ENCODE data around the gene RPL37A.

RPL37A gene

GRCh38 chr2:216498379-216499352 lies at the start of gene RPL37A:
TSS of gene RPL37A (plus strand) at chr2:216498844. CDS start at chr2:216498875, 31 bp downstream.
- H3K9me3 ChIP-seq (ENCODE audit: control insufficient read depth, insufficient read depth, low read depth, low read length), result no peaks in the 10 kb centered on the region
- CTCF ChIA-PET, result interaction anchor here (0.6 to 1.5 kb wide), 5 partner anchors 20 to 495 kb away, joined by 3 to 4 read pairs (median 3); no protein-coding TSS in a partner anchor
- H3K4me1 ChIP-seq (ENCODE audit: control insufficient read depth, insufficient read depth, low read length), result peaks cover 8% of the 10 kb centered on the region; the same call in 1 of the 2 replicates
- peak within 1 kb of the TSS; percentile 95 for H3K4me3 ChIP-seq (ENCODE audit: low read depth, low read length)
- H3K36me3 ChIP-seq (ENCODE audit: control insufficient read depth in 2 of 2, insufficient read depth in 1 of 2, low read length in 2 of 2), result peaks cover 37 to 47% of the 10 kb centered on the region in 2 experiments
- H3K27ac ChIP-seq (ENCODE audit: extremely low read depth, low read depth, low read length), result peak within 1 kb of the TSS; percentile 98
- POLR2A ChIA-PET, result interaction anchor here (0.6 to 1.9 kb wide), 28 partner anchors 8 to 449 kb away, joined by 3 to 12 read pairs (median 4); partner anchors contain the start of genes SMARCAL1 and XRCC5
- TF ChIP-seq ZNF623 (tag by site-specific recombination; IDR thresholded peaks at IDR 0.05) (no peak), ZNF76 (tag by site-specific recombination; IDR thresholded peaks at IDR 0.05; ENCODE audit: borderline replicate concordance, low read depth) (peak; percentile 33; the same call in 1 of the 2 replicates), YY2 (tag by site-specific recombination; IDR thresholded peaks at IDR 0.05) (peak; percentile 40; the same call in 1 of the 2 replicates), ZNF548 (tag by site-specific recombination; IDR thresholded peaks at IDR 0.05) (no peak), ZNF555 (tag by site-specific recombination; conservative IDR thresholded peaks at IDR 0.05) (no peak), ZNF791 (tag by site-specific recombination; IDR thresholded peaks at IDR 0.05) (no peak), ZNF280D (tag by site-specific recombination; IDR thresholded peaks at IDR 0.05) (no peak), SP2 (tag by site-specific recombination; IDR thresholded peaks at IDR 0.05) (peak; percentile 64), ZIC2 (tag by site-specific recombination; IDR thresholded peaks at IDR 0.05) (no peak), ZNF692 (tag by site-specific recombination; IDR thresholded peaks at IDR 0.05) (peak; percentile 70; the same call in 1 of the 2 replicates), SCRT1 (tag by site-specific recombination; IDR thresholded peaks at IDR 0.05; ENCODE audit: borderline replicate concordance) (no peak), ZNF596 (tag by site-specific recombination; IDR thresholded peaks at IDR 0.05) (no peak), ZNF768 (tag by site-specific recombination; IDR thresholded peaks at IDR 0.05) (no peak), ZNF654 (tag by site-specific recombination; IDR thresholded peaks at IDR 0.05; ENCODE audit: low read depth) (no peak), WT1 (tag by site-specific recombination; IDR thresholded peaks at IDR 0.05) (peak; percentile 20; the same call in 1 of the 2 replicates), ZNF274 (IDR thresholded peaks at IDR 0.05; ENCODE audit: low read length) (no peak), ZNF274 (tag by site-specific recombination; IDR thresholded peaks at IDR 0.05; ENCODE audit: borderline replicate concordance) (no peak), ZNF658 (tag by site-specific recombination; IDR thresholded peaks at IDR 0.05) (no peak), ZNF202 (tag by site-specific recombination; IDR thresholded peaks at IDR 0.05; ENCODE audit: borderline replicate concordance) (no peak), ZNF776 (tag by site-specific recombination; IDR thresholded peaks at IDR 0.05; ENCODE audit: borderline replicate concordance) (no peak), HOXC10 (CRISPR knock-in tag; IDR thresholded peaks at IDR 0.05) (no peak), ZFP41 (tag by site-specific recombination; IDR thresholded peaks at IDR 0.05; ENCODE audit: borderline replicate concordance) (no peak), ZSCAN23 (tag by site-specific recombination; IDR thresholded peaks at IDR 0.05) (no peak), REST (tag by site-specific recombination; IDR thresholded peaks at IDR 0.05) (no peak)
- TF ChIP-seq, protein P1, sequence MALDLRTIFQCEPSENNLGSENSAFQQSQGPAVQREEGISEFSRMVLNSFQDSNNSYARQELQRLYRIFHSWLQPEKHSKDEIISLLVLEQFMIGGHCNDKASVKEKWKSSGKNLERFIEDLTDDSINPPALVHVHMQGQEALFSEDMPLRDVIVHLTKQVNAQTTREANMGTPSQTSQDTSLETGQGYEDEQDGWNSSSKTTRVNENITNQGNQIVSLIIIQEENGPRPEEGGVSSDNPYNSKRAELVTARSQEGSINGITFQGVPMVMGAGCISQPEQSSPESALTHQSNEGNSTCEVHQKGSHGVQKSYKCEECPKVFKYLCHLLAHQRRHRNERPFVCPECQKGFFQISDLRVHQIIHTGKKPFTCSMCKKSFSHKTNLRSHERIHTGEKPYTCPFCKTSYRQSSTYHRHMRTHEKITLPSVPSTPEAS (tag by site-specific recombination; IDR thresholded peaks at IDR 0.05), result no peak
- TF ChIP-seq, protein P2, sequence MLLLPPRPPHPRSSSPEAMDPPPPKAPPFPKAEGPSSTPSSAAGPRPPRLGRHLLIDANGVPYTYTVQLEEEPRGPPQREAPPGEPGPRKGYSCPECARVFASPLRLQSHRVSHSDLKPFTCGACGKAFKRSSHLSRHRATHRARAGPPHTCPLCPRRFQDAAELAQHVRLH (tag by site-specific recombination; IDR thresholded peaks at IDR 0.05), result no peak

Measured in HEK293 (cell line).